Gastroesophageal sphincter (tissue), 3 donors: ENCODE data around the gene PPFIA1.

Experiments
- POLR2A ChIP-seq, 2 donors: fragments of 450-650 bp; IDR thresholded peaks; one replicate each; pipeline ENCODE4 v1.6.1; 2017; ENCODE audit warnings: antibody characterized with exemption in 2 of 2, mild to moderate bottlenecking in 2 of 2, moderate library complexity in 1 of 2
- POLR2AphosphoS5 ChIP-seq: sonication (generic); formaldehyde crosslinking; IDR thresholded peaks from one replicate; pipeline ENCODE4 v1.6.1; 2017; ENCODE audit warnings: antibody characterized with exemption
- TF ChIP-seq, protein P1 (sequence below), 4 experiments: fragments of 200-600 bp in 2 of 4; fragments of 450-650 bp in 2 of 4; sonication (generic) in 1 of 4; IDR thresholded peaks; one replicate each; pipeline ENCODE4 v1.5.1; 2017 to 2019; ENCODE audit warnings: antibody characterized with exemption in 4 of 4, mild to moderate bottlenecking in 2 of 4, moderate library complexity in 2 of 4

GRCh38 chr11:70292863-70293262, 22.4 kb downstream of the PPFIA1 start:
- TF ChIP-seq, protein P1, sequence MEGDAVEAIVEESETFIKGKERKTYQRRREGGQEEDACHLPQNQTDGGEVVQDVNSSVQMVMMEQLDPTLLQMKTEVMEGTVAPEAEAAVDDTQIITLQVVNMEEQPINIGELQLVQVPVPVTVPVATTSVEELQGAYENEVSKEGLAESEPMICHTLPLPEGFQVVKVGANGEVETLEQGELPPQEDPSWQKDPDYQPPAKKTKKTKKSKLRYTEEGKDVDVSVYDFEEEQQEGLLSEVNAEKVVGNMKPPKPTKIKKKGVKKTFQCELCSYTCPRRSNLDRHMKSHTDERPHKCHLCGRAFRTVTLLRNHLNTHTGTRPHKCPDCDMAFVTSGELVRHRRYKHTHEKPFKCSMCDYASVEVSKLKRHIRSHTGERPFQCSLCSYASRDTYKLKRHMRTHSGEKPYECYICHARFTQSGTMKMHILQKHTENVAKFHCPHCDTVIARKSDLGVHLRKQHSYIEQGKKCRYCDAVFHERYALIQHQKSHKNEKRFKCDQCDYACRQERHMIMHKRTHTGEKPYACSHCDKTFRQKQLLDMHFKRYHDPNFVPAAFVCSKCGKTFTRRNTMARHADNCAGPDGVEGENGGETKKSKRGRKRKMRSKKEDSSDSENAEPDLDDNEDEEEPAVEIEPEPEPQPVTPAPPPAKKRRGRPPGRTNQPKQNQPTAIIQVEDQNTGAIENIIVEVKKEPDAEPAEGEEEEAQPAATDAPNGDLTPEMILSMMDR (IDR thresholded peaks at IDR 0.05): no peak
- TF ChIP-seq POLR2A (IDR thresholded peaks at IDR 0.05): no peak
- TF ChIP-seq POLR2AphosphoS5: no peak
